AG09309 (cell line): ENCODE measurements around the gene NDUFAB1.
"Not testable (repeated sequence)": the region's sequence is repeated elsewhere in the genome, so short reads cannot be mapped to it uniquely, and the experiment has no call there.

ENCODE experiments used
- DNase-seq: peaks from one replicate; pipeline ENCODE4 v3.0.0-alpha.2; 2010; ENCODE audit warnings: low read depth
- H3K4me3 ChIP-seq: 2 replicates; pipeline ENCODE4 v1.5.1; 2011; ENCODE audit warnings: mild to moderate bottlenecking, low read depth, low read length, moderate library complexity; ENCODE audit not compliant: control insufficient read depth
- TF ChIP-seq, protein P1 (sequence below): IDR thresholded peaks from 2 replicates; pipeline ENCODE4 v1.5.1; 2011; ENCODE audit warnings: mild to moderate bottlenecking, low read depth, low read length, inconsistent platforms; ENCODE audit not compliant: insufficient read depth, control insufficient read depth; ENCODE audit errors: missing control alignments

NDUFAB1 gene

DNA sequence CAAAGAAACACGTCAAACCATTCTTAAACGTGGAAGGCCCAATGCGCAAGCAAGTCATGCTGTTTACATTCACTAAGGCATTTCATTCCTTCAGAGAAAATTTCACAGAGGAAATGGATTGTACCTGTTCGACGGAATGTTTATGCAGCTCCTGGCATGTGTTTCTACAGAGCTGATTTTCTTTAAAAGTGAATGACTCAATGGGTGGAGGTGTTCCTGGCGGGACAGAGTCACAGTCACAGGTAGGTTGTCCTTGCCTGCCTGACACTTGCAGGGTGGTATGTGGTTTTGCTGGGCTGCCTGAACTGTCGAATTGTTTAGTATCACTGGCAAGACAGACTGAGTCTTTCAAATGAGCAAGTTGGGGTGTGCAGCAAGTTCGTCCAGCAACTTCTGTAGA, 33.4 kb upstream of the NDUFAB1 start:
- DNase-seq, result no peak
- TF ChIP-seq, protein P1, sequence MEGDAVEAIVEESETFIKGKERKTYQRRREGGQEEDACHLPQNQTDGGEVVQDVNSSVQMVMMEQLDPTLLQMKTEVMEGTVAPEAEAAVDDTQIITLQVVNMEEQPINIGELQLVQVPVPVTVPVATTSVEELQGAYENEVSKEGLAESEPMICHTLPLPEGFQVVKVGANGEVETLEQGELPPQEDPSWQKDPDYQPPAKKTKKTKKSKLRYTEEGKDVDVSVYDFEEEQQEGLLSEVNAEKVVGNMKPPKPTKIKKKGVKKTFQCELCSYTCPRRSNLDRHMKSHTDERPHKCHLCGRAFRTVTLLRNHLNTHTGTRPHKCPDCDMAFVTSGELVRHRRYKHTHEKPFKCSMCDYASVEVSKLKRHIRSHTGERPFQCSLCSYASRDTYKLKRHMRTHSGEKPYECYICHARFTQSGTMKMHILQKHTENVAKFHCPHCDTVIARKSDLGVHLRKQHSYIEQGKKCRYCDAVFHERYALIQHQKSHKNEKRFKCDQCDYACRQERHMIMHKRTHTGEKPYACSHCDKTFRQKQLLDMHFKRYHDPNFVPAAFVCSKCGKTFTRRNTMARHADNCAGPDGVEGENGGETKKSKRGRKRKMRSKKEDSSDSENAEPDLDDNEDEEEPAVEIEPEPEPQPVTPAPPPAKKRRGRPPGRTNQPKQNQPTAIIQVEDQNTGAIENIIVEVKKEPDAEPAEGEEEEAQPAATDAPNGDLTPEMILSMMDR, result no peak
- no peak overlapping the region for H3K4me3 ChIP-seq

DNA sequence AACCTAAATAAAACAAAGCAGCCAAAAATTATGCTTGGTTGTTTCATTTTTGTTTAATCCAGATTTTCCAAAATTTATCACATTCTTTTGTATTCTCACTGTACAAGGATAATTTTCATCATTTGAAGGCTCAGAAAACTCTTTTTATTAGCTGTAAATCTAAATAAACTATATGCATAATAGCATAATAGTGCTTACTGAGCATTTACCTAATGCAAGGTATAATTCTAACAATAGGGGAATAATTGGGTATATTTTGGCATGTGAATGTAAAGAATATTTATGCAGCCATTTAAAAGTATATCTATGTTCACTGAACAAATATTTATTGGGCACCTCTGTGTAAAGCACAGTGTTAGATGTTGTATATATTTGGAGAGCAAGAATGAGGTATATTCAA, 28.0 kb upstream of the NDUFAB1 start:
- TF ChIP-seq, protein P1, result no peak
- no peak for DNase-seq

DNA sequence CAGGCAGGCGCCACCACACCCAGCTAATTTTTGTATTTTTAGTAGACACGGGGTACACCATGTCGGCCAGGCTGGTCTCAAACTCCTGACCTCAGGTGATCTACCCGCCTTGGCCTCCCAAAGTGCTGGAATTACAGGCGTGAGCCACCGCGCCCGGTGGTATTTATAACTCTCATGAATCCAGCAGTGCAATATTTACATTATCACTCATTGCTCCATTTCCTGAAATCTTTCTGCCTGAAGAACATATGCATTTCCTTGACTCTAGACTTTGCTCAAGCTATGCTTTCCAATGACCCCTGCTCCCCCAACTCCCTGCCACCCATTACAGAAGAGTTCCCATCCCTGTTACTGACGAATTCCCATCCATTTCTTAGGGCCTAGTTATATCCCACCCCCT, 19.7 kb upstream of the NDUFAB1 start:
- no peak for DNase-seq
- TF ChIP-seq, protein P1, result no peak
- H3K4me3 ChIP-seq, result no peak overlapping the region

More for the DNA sequence above, 28.0 kb upstream of the NDUFAB1 start:
- no peak overlapping the region for H3K4me3 ChIP-seq

DNA sequence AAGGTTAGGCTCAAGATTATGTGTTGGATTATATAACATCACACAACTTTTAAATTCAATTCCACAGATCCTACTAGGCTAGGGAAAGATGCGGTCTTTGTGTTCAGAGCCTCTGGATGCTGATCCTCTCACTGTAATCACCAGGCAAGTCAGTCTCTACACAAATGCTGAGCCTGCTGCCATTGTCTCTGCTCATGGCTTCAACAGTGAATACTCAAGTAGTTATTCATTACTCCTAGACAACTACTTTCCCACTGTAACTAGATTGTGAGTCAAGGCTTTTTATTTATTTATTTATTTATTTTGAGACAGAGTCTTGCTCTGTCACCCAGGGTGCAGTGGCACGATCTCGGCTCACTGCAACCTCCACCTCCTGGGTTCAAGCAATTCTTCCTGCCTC, 15.8 kb upstream of the NDUFAB1 start:
- H3K4me3 ChIP-seq, result no peak overlapping the region
- TF ChIP-seq, protein P1, result no peak
- DNase-seq, result no peak

DNA sequence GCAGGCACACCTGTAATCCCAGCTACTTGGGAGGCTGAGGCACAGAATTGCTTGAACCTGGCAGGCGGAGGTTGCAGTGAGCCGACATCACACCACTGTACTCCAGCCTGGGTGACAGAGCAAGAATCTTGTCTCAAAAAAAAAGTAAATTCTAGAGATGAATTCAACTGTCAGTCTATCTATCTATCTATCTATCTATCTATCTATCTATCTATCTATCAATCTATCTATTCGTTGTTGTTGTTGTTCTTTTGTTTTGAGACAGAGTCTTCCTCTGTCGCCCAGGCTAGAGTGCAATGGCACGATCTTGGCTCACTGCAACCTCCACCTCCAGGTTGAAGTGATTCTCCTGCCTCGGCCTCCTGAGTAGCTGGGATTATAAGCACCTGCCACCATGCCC, 14.8 kb upstream of the NDUFAB1 start:
- DNase-seq, H3K4me3 ChIP-seq: not testable (repeated sequence)

DNA sequence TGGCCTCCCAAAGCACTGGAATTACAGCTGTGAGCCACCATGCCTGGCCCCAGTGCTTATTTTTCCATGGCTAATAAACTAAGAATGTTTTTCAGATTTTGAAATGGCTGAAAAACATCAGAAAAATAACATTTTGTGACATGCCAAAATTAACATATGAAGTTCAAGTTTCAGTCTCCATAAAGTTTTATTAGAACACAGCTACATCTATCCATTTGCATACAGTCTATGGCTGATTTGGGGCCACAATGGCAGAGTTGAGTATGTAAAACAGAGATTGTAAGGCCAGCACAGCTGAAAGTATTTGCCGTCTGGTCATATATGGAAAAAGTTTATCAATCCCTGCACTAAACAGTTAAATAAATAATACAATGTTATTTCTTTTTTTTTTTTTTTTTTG, 13.8 kb upstream of the NDUFAB1 start:
- no peak for DNase-seq
- no peak overlapping the region for H3K4me3 ChIP-seq
- TF ChIP-seq, protein P1, result no peak

DNA sequence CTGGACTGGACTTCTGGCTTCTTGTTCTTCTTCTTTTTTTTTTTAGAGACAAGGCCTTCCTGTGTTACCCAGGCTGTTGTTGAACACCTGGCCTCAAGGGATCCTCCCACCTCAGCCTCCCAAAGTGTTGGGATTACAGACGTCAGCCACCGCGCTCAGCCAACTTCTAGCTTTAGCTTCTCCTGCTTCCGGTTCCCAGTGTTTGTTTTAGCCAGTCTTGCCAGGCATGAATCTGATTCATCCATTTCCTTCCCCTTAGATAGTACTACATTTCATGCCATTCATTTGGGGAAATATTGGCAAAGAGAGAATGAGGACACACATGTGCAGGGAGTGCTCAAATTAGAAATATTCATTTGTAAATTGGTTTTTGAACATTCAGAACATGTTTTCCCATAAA, 12.1 kb upstream of the NDUFAB1 start:
- DNase-seq, result peak; percentile 7
- TF ChIP-seq, protein P1, result no peak
- no peak overlapping the region for H3K4me3 ChIP-seq
